SU-DHL-6 (cell line): ENCODE data around the gene KRTAP5-6.

Source experiments
- H2AFZ ChIP-seq: fragments of 200-600 bp; sonication (generic); 2 replicates; pipeline ENCODE4 v1.6.1; 2014; ENCODE audit warnings: low read depth, mild to moderate bottlenecking, moderate library complexity, mixed read lengths, antibody characterized with exemption, low read length; ENCODE audit not compliant: severe bottlenecking
- H3F3A ChIP-seq: fragments of 200-600 bp; shearing (Covaris generic); 2 replicates; pipeline ENCODE4 v1.6.0; 2016; ENCODE audit warnings: antibody characterized with exemption, mild to moderate bottlenecking; ENCODE audit not compliant: insufficient read depth
- H3K27ac ChIP-seq: fragments of 200-600 bp; sonication (generic); 2 replicates; pipeline ENCODE4 v1.5.1; 2016; ENCODE audit warnings: low read depth, mild to moderate bottlenecking, low read length, moderate library complexity, mixed read lengths
- H3K27me3 ChIP-seq: fragments of 200-600 bp; sonication (generic), shearing (Covaris generic); 2 replicates; pipeline ENCODE4 v1.6.0; 2014; ENCODE audit warnings: mild to moderate bottlenecking, low read length
- H3K36me3 ChIP-seq: fragments of 200-600 bp; sonication (generic); 2 replicates; pipeline ENCODE4 v1.6.1; 2014; ENCODE audit warnings: mild to moderate bottlenecking, low read length, mixed read lengths
- H3K4me2 ChIP-seq: fragments of 300-600, 200-600 bp; shearing (Covaris generic), sonication (generic); 2 replicates; pipeline ENCODE4 v1.6.0; 2014; ENCODE audit warnings: low read length, low read depth, mild to moderate bottlenecking; ENCODE audit not compliant: poor library complexity, severe bottlenecking
- H3K4me3 ChIP-seq: fragments of 200-600 bp; sonication (generic); 2 replicates; pipeline ENCODE4 v1.5.1; 2014; ENCODE audit warnings: antibody characterized with exemption, low read length, mild to moderate bottlenecking, mixed read lengths; ENCODE audit not compliant: insufficient read depth, poor library complexity, severe bottlenecking
- H3K79me2 ChIP-seq: fragments of 200-600 bp; sonication (generic); 2 replicates; pipeline ENCODE4 v1.6.1; 2014; ENCODE audit warnings: mild to moderate bottlenecking, low read length, moderate library complexity; ENCODE audit not compliant: insufficient read depth
- H3K9ac ChIP-seq: fragments of 200-600 bp; sonication (generic); 2 replicates; pipeline ENCODE4 v1.7.0; 2014; ENCODE audit warnings: mild to moderate bottlenecking, low read length
- H3K9me2 ChIP-seq: fragments of 200-600 bp; sonication (generic); replicated peaks from 2 replicates; pipeline ENCODE4 v1.6.1; 2014; ENCODE audit warnings: low read length; ENCODE audit not compliant: insufficient read depth
- H3K9me3 ChIP-seq: fragments of 200-600 bp; sonication (generic); 2 replicates; pipeline ENCODE4 v1.6.1; 2014; ENCODE audit warnings: low read length, mixed read lengths; ENCODE audit not compliant: insufficient read depth
- H4K20me1 ChIP-seq: fragments of 200-600 bp; sonication (generic); 2 replicates; pipeline ENCODE4 v1.6.1; 2014; ENCODE audit warnings: low read depth, mild to moderate bottlenecking, antibody characterized with exemption, low read length, moderate library complexity, mixed read lengths
- EZH2phosphoT487 ChIP-seq: fragments of 200-600 bp; sonication (generic), shearing (Covaris generic); conservative IDR thresholded peaks from 2 replicates; pipeline ENCODE4 v1.6.1; 2018; ENCODE audit warnings: mild to moderate bottlenecking, antibody characterized with exemption, low read length, moderate library complexity, mixed read lengths
- TF ChIP-seq, protein P1 (sequence below): fragments of 200-600 bp; sonication (generic); IDR thresholded peaks from one replicate; pipeline ENCODE4 v1.5.1; 2017; ENCODE audit warnings: antibody characterized with exemption, mild to moderate bottlenecking, low read length, moderate library complexity; ENCODE audit not compliant: insufficient read depth, poor library complexity, severe bottlenecking

The KRTAP5-6 gene

DNA sequence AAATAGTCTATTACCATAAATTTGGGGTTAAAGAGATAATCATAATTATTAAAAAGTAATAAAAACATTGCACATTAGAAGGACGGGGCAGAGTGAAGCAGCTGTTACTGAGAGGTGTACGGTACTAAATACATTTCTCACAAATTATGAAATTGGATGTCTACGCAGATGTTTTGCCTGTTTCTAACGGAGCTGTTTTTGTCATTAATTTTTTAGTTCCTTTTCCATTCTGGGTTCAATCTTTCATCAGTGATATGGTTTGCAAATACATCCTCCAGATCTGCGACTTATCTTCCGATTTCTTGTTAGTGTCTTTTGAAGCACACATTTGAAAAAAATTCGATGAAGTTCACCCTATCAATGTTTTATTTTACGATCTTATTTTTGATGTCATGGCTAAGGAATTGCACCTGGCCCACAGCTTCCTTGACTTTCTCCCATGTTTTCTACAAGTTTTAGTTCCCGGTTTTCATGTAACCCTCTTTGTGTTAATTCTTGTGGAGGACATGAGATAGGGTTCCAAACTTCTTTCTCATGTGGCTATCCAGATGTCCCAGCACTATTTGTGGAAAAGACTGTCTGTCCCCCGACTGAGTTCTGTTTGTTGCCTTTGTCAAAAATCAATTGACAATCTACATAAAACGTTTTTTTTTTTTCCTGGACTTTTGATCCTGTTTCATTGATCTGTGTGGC lies 21.3 kb upstream of the KRTAP5-6 start:
- Histone ChIP-seq H3K4me3 (no peak overlapping the region), H3K79me2 (no peaks in the 10 kb centered on the region), H3K9ac (no peak overlapping the region), H3K27ac (no peak overlapping the region), H3K9me3 (no peaks in the 10 kb centered on the region), H3F3A (no peaks in the 10 kb centered on the region), H2AFZ (no peak overlapping the region), H3K36me3 (no peaks in the 10 kb centered on the region), H3K27me3 (no peaks in the 10 kb centered on the region), H4K20me1 (no peaks in the 10 kb centered on the region), H3K9me2 (no peaks in the 10 kb centered on the region), H3K4me2 (no peak overlapping the region)
- TF ChIP-seq, protein P1, sequence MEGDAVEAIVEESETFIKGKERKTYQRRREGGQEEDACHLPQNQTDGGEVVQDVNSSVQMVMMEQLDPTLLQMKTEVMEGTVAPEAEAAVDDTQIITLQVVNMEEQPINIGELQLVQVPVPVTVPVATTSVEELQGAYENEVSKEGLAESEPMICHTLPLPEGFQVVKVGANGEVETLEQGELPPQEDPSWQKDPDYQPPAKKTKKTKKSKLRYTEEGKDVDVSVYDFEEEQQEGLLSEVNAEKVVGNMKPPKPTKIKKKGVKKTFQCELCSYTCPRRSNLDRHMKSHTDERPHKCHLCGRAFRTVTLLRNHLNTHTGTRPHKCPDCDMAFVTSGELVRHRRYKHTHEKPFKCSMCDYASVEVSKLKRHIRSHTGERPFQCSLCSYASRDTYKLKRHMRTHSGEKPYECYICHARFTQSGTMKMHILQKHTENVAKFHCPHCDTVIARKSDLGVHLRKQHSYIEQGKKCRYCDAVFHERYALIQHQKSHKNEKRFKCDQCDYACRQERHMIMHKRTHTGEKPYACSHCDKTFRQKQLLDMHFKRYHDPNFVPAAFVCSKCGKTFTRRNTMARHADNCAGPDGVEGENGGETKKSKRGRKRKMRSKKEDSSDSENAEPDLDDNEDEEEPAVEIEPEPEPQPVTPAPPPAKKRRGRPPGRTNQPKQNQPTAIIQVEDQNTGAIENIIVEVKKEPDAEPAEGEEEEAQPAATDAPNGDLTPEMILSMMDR, result no peak
- no peak for TF ChIP-seq EZH2phosphoT487

DNA sequence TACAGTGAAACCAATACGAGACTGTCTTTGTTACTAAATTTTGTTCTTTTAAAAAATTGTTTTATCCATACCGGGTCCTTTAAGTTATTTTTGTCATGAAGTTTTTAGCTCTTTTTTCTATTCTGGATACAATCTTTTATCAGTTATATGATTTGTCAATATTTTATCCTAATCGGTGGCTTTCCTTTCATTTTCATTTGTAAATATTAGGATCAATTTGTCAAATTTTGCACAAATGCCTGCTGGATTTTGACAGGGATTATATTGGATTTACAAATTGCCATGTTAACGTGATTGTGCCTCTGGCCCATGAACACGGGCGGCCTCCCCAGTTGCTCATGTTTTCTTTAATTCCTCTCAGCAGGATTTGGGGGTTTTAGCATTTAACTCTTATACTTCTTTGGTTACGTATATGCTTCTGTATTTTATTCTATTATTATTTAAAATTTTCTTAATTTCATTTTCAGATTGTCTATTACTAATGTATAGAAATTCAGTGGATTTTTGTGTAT lies 20.7 kb upstream of the KRTAP5-6 start:
- TF ChIP-seq, protein P1, result no peak
- TF ChIP-seq EZH2phosphoT487, result no peak
- Histone ChIP-seq H3K4me2 (no peak overlapping the region), H3K36me3 (no peaks in the 10 kb centered on the region), H3F3A (no peaks in the 10 kb centered on the region), H3K79me2 (no peaks in the 10 kb centered on the region), H3K4me3 (no peak overlapping the region), H3K9me2 (no peaks in the 10 kb centered on the region), H3K27ac (no peak overlapping the region), H3K9ac (no peak overlapping the region), H4K20me1 (no peaks in the 10 kb centered on the region), H2AFZ (no peak overlapping the region), H3K9me3 (no peaks in the 10 kb centered on the region), H3K27me3 (no peaks in the 10 kb centered on the region)

GRCh38 chr11:1679881-1680280 lies 17.1 kb upstream of the KRTAP5-6 start:
- Histone ChIP-seq H2AFZ (no peak overlapping the region), H3K36me3 (no peaks in the 10 kb centered on the region), H3K9me3 (no peaks in the 10 kb centered on the region), H3K9me2 (no peaks in the 10 kb centered on the region), H3K4me3 (no peak overlapping the region), H3K27ac (no peak overlapping the region), H4K20me1 (no peaks in the 10 kb centered on the region), H3K79me2 (no peaks in the 10 kb centered on the region), H3F3A (no peaks in the 10 kb centered on the region), H3K9ac (no peak overlapping the region), H3K27me3 (no peaks in the 10 kb centered on the region), H3K4me2 (no peak overlapping the region)
- no peak for TF ChIP-seq EZH2phosphoT487
- TF ChIP-seq, protein P1, result no peak
